GM19043 (cell line): ENCODE measurements around the gene GRAP2.
"Not testable (repeated sequence)": the region's sequence is repeated elsewhere in the genome, so short reads cannot be mapped to it uniquely, and the experiment has no call there.

Experiments
- ATAC-seq: cut with Tn5 transposase; IDR thresholded peaks from one replicate; pipeline ENCODE4 v1.9.1; 2021; ENCODE audit warnings: low read depth; ENCODE audit not compliant: unreplicated experiment

The GRAP2 gene

GRCh38 chr22:39942439-39943230, 41.8 kb downstream of the GRAP2 start:
- no peak for ATAC-seq

GRCh38 chr22:39943337-39943736, 42.5 kb downstream of the GRAP2 start:
- no peak for ATAC-seq

- ATAC-seq: no peak
Observed at GRCh38 chr22:39943953-39944872, 43.3 kb downstream of the GRAP2 start.

- ATAC-seq: no peak
Observed at GRCh38 chr22:39946126-39946502, 45.2 kb downstream of the GRAP2 start.

GRCh38 chr22:39946503-39947219, 45.8 kb downstream of the GRAP2 start:
- no peak for ATAC-seq

- no peak for ATAC-seq
Observed at GRCh38 chr22:39947220-39948216, 46.6 kb downstream of the GRAP2 start.

- no peak for ATAC-seq
Observed at GRCh38 chr22:39949964-39950737, 49.3 kb downstream of the GRAP2 start.

GRCh38 chr22:39951603-39952293, 50.9 kb downstream of the GRAP2 start:
- not testable (repeated sequence) for ATAC-seq

- ATAC-seq: no peak
Observed at GRCh38 chr22:39952347-39952746, 51.5 kb downstream of the GRAP2 start.

- ATAC-seq: no peak
Observed at GRCh38 chr22:39953101-39953500, 52.2 kb downstream of the GRAP2 start.

GRCh38 chr22:39954584-39955055, 53.7 kb downstream of the GRAP2 start:
- ATAC-seq: no peak

GRCh38 chr22:39955675-39956074, 54.8 kb downstream of the GRAP2 start:
- no peak for ATAC-seq

- ATAC-seq: no peak
Observed at GRCh38 chr22:39956932-39957664, 56.2 kb downstream of the GRAP2 start.

GRCh38 chr22:39958009-39958711, 57.3 kb downstream of the GRAP2 start:
- ATAC-seq: no peak

GRCh38 chr22:39958949-39959639, 58.2 kb downstream of the GRAP2 start:
- no peak for ATAC-seq

- ATAC-seq: no peak
Observed at GRCh38 chr22:39959640-39960447, 59.0 kb downstream of the GRAP2 start, which contains the start of gene TMA7B. TMA7B (plus strand) TSS chr22:39960397; CDS start chr22:39964375, 3,978 bp downstream.
